Measurements from ENCODE around the gene COL23A1. TPM values are rescaled to one million over a fixed set of nuclear protein-coding genes. Genes with fewer than 3 reads are reported as not detected.

Gene COL23A1
- total and polyA plus RNA-seq, 2 experiments from 2014 or later = 4.8 to 8.2 TPM

DNA sequence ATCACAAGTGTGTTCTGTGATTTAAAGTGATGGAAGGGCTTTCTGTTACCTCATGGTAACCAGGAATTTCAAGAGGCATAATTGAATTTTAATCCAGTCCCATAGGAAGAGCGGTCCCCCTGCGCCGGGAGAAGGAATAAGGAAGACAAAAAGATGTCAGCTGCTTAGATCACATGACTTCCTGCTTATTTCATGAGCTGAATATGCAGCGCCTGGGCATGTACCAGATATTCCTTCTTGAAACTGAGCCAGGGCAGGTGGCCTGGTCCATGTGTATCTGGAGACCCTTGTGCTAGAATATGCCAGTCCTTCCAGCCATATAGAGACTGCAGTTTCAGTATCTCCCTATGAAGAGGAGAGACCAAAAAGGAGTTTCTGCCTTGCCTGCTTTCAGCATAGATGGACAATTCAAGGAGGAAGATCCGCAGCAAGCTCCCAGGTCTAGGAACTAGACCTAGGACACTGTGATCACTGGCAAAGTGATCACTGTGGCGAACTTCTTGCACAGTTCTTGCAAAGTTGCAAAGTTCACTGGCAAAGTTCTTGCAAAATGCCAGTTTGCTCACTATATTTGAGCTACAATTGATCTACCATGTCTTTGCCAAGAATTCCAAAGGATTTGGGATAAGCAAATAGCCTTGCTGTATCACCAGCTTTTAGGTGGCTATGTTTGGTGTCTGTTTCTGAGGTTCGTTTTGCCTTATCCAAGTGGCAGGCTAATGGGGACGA lies 254.7 kb downstream of the COL23A1 start:
- no peak for TF ChIP-seq JUNB (IDR thresholded peaks at IDR 0.05; ENCODE audit: unreplicated experiment)
- Mint-ChIP-seq H3K27me3 (ENCODE audit: insufficient read depth, low read depth, poor library complexity) (peaks cover 10% of the 10 kb centered on the region), H3K9me3 (no peaks in the 10 kb centered on the region), H3K4me1 (peaks cover 17% of the 10 kb centered on the region), H3K27ac (no peak overlapping the region), H3K4me3 (no peak overlapping the region), H3K36me3 (ENCODE audit: low read depth) (no peaks in the 10 kb centered on the region)
- Histone ChIP-seq H3K4me1 (ENCODE audit: insufficient read depth) (no peaks in the 10 kb centered on the region), H3K9me2 (ENCODE audit: insufficient read depth) (no peaks in the 10 kb centered on the region), H3K79me2 (replicated peaks; ENCODE audit: insufficient read depth) (no peaks in the 10 kb centered on the region), H3K36me3 (ENCODE audit: insufficient read depth) (no peaks in the 10 kb centered on the region), H3K4me2 (no peak overlapping the region), H3F3A (replicated peaks; ENCODE audit: low read depth) (no peaks in the 10 kb centered on the region), H4K20me1 (replicated peaks; ENCODE audit: insufficient read depth) (no peaks in the 10 kb centered on the region), H2AFZ (no peak overlapping the region), H3K27ac (ENCODE audit: low read depth) (no peak overlapping the region), H3K4me3 (no peak overlapping the region), H3K27me3 (ENCODE audit: insufficient read depth) (no peaks in the 10 kb centered on the region)
- DNase-seq (ENCODE audit: low spot score) (no peak), ATAC-seq (no peak)

DNA sequence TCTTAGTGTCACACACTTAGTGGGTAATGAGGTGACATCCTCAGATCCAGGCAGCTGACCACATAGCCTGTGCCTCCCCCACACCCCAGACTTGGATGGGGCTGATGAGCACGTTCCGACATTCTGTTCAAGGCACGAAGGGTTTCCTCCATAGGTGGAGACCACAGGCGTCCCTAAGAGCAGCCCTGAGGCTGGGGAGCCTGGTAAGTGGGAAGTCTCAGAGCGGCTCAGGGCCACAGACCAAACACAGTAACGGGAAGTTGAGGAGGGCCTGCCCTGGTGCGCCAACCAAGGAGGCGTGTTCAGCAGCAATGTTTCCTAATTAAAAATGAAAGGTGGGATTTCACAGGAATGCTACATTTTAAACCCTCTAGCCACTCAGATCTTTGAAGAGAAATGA lies 255.3 kb downstream of the COL23A1 start:
- no peak for ATAC-seq
- no peak overlapping the region for H3K27ac Mint-ChIP-seq
- TF ChIP-seq, protein P1, sequence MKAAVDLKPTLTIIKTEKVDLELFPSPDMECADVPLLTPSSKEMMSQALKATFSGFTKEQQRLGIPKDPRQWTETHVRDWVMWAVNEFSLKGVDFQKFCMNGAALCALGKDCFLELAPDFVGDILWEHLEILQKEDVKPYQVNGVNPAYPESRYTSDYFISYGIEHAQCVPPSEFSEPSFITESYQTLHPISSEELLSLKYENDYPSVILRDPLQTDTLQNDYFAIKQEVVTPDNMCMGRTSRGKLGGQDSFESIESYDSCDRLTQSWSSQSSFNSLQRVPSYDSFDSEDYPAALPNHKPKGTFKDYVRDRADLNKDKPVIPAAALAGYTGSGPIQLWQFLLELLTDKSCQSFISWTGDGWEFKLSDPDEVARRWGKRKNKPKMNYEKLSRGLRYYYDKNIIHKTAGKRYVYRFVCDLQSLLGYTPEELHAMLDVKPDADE (IDR thresholded peaks at IDR 0.05) = no peak
- TF ChIP-seq, protein P2, sequence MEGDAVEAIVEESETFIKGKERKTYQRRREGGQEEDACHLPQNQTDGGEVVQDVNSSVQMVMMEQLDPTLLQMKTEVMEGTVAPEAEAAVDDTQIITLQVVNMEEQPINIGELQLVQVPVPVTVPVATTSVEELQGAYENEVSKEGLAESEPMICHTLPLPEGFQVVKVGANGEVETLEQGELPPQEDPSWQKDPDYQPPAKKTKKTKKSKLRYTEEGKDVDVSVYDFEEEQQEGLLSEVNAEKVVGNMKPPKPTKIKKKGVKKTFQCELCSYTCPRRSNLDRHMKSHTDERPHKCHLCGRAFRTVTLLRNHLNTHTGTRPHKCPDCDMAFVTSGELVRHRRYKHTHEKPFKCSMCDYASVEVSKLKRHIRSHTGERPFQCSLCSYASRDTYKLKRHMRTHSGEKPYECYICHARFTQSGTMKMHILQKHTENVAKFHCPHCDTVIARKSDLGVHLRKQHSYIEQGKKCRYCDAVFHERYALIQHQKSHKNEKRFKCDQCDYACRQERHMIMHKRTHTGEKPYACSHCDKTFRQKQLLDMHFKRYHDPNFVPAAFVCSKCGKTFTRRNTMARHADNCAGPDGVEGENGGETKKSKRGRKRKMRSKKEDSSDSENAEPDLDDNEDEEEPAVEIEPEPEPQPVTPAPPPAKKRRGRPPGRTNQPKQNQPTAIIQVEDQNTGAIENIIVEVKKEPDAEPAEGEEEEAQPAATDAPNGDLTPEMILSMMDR (conservative IDR thresholded peaks at IDR 0.05; ENCODE audit: low read depth in 2 of 2) = no peak
- TF ChIP-seq, protein P3, sequence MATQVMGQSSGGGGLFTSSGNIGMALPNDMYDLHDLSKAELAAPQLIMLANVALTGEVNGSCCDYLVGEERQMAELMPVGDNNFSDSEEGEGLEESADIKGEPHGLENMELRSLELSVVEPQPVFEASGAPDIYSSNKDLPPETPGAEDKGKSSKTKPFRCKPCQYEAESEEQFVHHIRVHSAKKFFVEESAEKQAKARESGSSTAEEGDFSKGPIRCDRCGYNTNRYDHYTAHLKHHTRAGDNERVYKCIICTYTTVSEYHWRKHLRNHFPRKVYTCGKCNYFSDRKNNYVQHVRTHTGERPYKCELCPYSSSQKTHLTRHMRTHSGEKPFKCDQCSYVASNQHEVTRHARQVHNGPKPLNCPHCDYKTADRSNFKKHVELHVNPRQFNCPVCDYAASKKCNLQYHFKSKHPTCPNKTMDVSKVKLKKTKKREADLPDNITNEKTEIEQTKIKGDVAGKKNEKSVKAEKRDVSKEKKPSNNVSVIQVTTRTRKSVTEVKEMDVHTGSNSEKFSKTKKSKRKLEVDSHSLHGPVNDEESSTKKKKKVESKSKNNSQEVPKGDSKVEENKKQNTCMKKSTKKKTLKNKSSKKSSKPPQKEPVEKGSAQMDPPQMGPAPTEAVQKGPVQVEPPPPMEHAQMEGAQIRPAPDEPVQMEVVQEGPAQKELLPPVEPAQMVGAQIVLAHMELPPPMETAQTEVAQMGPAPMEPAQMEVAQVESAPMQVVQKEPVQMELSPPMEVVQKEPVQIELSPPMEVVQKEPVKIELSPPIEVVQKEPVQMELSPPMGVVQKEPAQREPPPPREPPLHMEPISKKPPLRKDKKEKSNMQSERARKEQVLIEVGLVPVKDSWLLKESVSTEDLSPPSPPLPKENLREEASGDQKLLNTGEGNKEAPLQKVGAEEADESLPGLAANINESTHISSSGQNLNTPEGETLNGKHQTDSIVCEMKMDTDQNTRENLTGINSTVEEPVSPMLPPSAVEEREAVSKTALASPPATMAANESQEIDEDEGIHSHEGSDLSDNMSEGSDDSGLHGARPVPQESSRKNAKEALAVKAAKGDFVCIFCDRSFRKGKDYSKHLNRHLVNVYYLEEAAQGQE (IDR thresholded peaks at IDR 0.05; ENCODE audit: unreplicated experiment) = no peak
- TF ChIP-seq STAT1 (IDR thresholded peaks at IDR 0.05; ENCODE audit: unreplicated experiment) (no peak), NANOG (IDR thresholded peaks at IDR 0.05; ENCODE audit: borderline replicate concordance) (no peak), CREB1 (CRISPR knock-in tag; IDR thresholded peaks at IDR 0.05; ENCODE audit: low read depth) (no peak), POLR2AphosphoS5 (IDR thresholded peaks at IDR 0.05; ENCODE audit: low read depth) (no peak), EZH2phosphoT487 (IDR thresholded peaks at IDR 0.05; ENCODE audit: unreplicated experiment) (no peak), ZNF331 (CRISPR knock-in tag; IDR thresholded peaks at IDR 0.05; ENCODE audit: low read depth) (no peak), EZH2 (IDR thresholded peaks at IDR 0.05; ENCODE audit: low read depth, unreplicated experiment) (no peak)

More for the DNA sequence above, 255.3 kb downstream of the COL23A1 start:
- H4K20me1 ChIP-seq (replicated peaks; ENCODE audit: insufficient read depth) = no peaks in the 10 kb centered on the region
- Mint-ChIP-seq H3K4me1 (peaks cover 17% of the 10 kb centered on the region), H3K27me3 (ENCODE audit: insufficient read depth, low read depth, poor library complexity) (peaks cover 10% of the 10 kb centered on the region), H3K4me3 (no peak overlapping the region), H3K9me3 (no peaks in the 10 kb centered on the region), H3K36me3 (ENCODE audit: low read depth) (no peaks in the 10 kb centered on the region)
- H3K4me1 ChIP-seq (ENCODE audit: insufficient read depth) = no peaks in the 10 kb centered on the region
- no peaks in the 10 kb centered on the region for H3K79me2 ChIP-seq (replicated peaks; ENCODE audit: insufficient read depth)
- no peak overlapping the region for H3K4me3 ChIP-seq
- no peak overlapping the region for H2AFZ ChIP-seq
- H3F3A ChIP-seq (replicated peaks; ENCODE audit: low read depth) = no peaks in the 10 kb centered on the region
- DNase-seq (ENCODE audit: low spot score) = no peak
- H3K4me2 ChIP-seq = no peak overlapping the region
- H3K27me3 ChIP-seq (ENCODE audit: insufficient read depth) = no peaks in the 10 kb centered on the region
- H3K36me3 ChIP-seq (ENCODE audit: insufficient read depth) = no peaks in the 10 kb centered on the region
- H3K27ac ChIP-seq (ENCODE audit: low read depth) = no peak overlapping the region
- no peaks in the 10 kb centered on the region for H3K9me2 ChIP-seq (ENCODE audit: insufficient read depth)

All from GM23338 (cell line).